T-helper 1 cell (primary cell): ENCODE measurements around the gene GKN1.

Experiments used
- DNase-seq, 5 donors: peaks; one replicate each; pipeline ENCODE4 v3.0.0-alpha.2; 2012 to 2020

GKN1 gene

GRCh38 chr2:68964282-68964681 is 10.2 kb upstream of the GKN1 start:
- no peak for DNase-seq

GRCh38 chr2:68968221-68968620 is 6.2 kb upstream of the GKN1 start:
- DNase-seq, result no peak

- no peak for DNase-seq
Measured at GRCh38 chr2:68969736-68970490, 4.5 kb upstream of the GKN1 start.

- DNase-seq, result no peak
Measured at GRCh38 chr2:68970566-68971265, 3.7 kb upstream of the GKN1 start.

- no peak for DNase-seq
Measured at GRCh38 chr2:68971591-68972231, 2.7 kb upstream of the GKN1 start.

GRCh38 chr2:68974946-68975665 is 670 bp downstream of the GKN1 start:
- no peak for DNase-seq

GRCh38 chr2:68975844-68976243 is 1.4 kb downstream of the GKN1 start:
- DNase-seq, result no peak

GRCh38 chr2:68977453-68977852 is 3.0 kb downstream of the GKN1 start:
- DNase-seq, result no peak

- DNase-seq, result no peak
Measured at GRCh38 chr2:68978098-68978497, 3.7 kb downstream of the GKN1 start.

- DNase-seq, result no peak
Measured at GRCh38 chr2:68980956-68981355, 6.5 kb downstream of the GKN1 start.

GRCh38 chr2:68987021-68987503 is 12.6 kb downstream of the GKN1 start:
- no peak for DNase-seq

GRCh38 chr2:68989035-68989434 is 14.6 kb downstream of the GKN1 start:
- no peak for DNase-seq

GRCh38 chr2:68992341-68992740 is 17.9 kb downstream of the GKN1 start:
- no peak for DNase-seq

- no peak for DNase-seq
Measured at GRCh38 chr2:68992933-68993332, 18.5 kb downstream of the GKN1 start.

GRCh38 chr2:68993660-68994059 is 19.2 kb downstream of the GKN1 start:
- no peak for DNase-seq

GRCh38 chr2:68994864-68995263 is 20.4 kb downstream of the GKN1 start:
- no peak for DNase-seq

GRCh38 chr2:68995916-68996315 is 21.5 kb downstream of the GKN1 start:
- no peak for DNase-seq

- no peak for DNase-seq
Measured at GRCh38 chr2:68997401-68997800, 23.0 kb downstream of the GKN1 start.

- DNase-seq, result no peak
Measured at GRCh38 chr2:69001879-69002278, 27.4 kb downstream of the GKN1 start.

GRCh38 chr2:69003731-69004130 is 29.3 kb downstream of the GKN1 start:
- no peak for DNase-seq

- no peak for DNase-seq
Measured at GRCh38 chr2:69007169-69007568, 32.7 kb downstream of the GKN1 start.

- DNase-seq, result no peak
Measured at GRCh38 chr2:69007603-69008002, 33.2 kb downstream of the GKN1 start.
